Activated naive CD8-positive, alpha-beta T cell treated with anti-CD3 and anti-CD28 coated beads for 36 hours (primary cell): ENCODE data around the gene NBEA. TPM values are rescaled to one million over a fixed set of nuclear protein-coding genes. Genes with fewer than 3 reads are reported as not detected.
"Not testable (repeated sequence)": the region's sequence is repeated elsewhere in the genome, so short reads cannot be mapped to it uniquely, and the experiment has no call there.

Source experiments
- DNase-seq: peaks from one replicate; pipeline ENCODE4 v3.0.0; 2021
- H3K27ac Mint-ChIP-seq: one replicate; pipeline ENCODE4 v1.8.0; 2022; ENCODE audit warnings: mild to moderate bottlenecking, moderate library complexity, mixed read lengths
- H3K27me3 Mint-ChIP-seq: one replicate; pipeline ENCODE4 v1.8.0; 2022; ENCODE audit warnings: mild to moderate bottlenecking, mixed read lengths
- H3K36me3 Mint-ChIP-seq: one replicate; pipeline ENCODE4 v1.8.0; 2021; ENCODE audit warnings: mild to moderate bottlenecking, mixed read lengths
- H3K4me1 Mint-ChIP-seq: one replicate; pipeline ENCODE4 v1.8.0; 2021; ENCODE audit warnings: mixed read lengths
- H3K4me3 Mint-ChIP-seq: one replicate; pipeline ENCODE4 v1.8.0; 2022; ENCODE audit warnings: mild to moderate bottlenecking, moderate library complexity, mixed read lengths
- H3K9me3 Mint-ChIP-seq: one replicate; pipeline ENCODE4 v1.8.0; 2022; ENCODE audit warnings: mixed read lengths
- total RNA-seq, 2 experiments: library from RNA; stranded (reverse); gene quantifications; one replicate each; pipeline ENCODE4 v1.2.3, GENCODE V29; 2021

NBEA gene
- total RNA-seq, 2 experiments from 2014 or later: 0.39 to 0.42 TPM

DNA sequence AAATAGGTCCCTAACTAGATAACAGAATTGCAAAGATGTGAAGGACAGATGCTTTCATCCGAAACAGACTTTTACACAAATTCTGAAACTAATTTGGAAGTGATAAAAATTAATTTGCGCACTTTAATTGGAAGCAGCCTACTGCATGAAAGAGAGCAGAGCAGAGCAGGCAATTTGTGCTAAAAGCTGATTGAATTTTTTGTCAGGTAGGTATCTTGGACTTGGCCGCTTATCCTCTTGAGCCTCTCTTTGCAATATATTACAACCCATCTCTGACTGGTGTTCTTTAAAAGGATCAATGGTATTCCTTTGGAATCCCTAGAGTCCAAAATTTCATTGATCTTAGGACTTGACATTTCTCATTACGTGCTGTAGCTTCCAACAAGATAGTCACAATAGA, 717.7 kb downstream of the NBEA start:
- Mint-ChIP-seq H3K27me3 (no peaks in the 10 kb centered on the region), H3K36me3 (no peaks in the 10 kb centered on the region), H3K27ac (no peak overlapping the region), H3K4me3 (no peak overlapping the region), H3K4me1 (no peaks in the 10 kb centered on the region), H3K9me3 (no peaks in the 10 kb centered on the region)
- no peak for DNase-seq

DNA sequence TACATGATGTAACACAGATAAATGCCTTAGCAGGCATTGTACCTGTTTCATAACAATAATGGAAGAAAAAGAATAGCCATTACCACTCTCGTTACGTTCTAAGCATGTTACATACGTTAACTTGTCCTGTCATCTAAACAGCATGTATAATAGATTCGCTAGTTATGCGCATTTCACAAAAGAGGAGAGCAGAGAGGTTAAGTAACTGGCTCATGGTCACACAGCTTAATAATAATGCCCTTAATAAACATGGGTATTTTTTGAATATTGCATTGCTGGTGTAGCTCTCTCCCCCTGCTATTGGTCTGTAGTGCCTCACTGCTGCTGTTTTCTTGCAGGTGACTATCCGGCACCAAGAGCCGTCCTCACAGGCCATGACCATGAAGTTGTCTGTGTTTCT, 722.7 kb downstream of the NBEA start:
- Mint-ChIP-seq H3K36me3 (peaks cover 2% of the 10 kb centered on the region), H3K4me3 (no peak overlapping the region), H3K4me1 (no peaks in the 10 kb centered on the region)

DNA sequence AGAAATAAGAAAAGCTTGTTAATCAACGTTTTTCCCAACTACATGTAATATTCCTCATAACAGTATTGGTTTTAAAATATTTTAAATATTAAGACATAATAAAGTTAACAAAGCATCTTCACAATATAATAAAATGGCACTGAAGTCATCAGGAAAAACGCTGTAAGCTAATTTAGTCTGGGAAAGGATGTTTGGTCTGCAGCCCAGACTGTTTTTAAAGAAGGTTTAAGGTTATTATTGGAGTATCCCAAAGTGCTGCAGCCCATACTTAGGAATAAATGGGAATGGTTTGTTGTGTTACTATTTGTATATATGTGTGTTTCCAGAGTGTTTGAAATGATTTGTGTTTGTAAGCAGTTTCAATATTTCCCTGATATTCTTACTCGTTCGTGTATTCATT, 727.3 kb downstream of the NBEA start:
- Mint-ChIP-seq H3K4me1 (no peaks in the 10 kb centered on the region), H3K27ac (no peak overlapping the region), H3K36me3 (peaks cover 2% of the 10 kb centered on the region), H3K4me3 (no peak overlapping the region), H3K27me3 (no peaks in the 10 kb centered on the region), H3K9me3 (no peaks in the 10 kb centered on the region)
- no peak for DNase-seq

More for the DNA sequence above, 722.7 kb downstream of the NBEA start:
- H3K27ac Mint-ChIP-seq: no peak overlapping the region
- H3K27me3 Mint-ChIP-seq: no peaks in the 10 kb centered on the region
- DNase-seq: no peak
- H3K9me3 Mint-ChIP-seq: no peaks in the 10 kb centered on the region

DNA sequence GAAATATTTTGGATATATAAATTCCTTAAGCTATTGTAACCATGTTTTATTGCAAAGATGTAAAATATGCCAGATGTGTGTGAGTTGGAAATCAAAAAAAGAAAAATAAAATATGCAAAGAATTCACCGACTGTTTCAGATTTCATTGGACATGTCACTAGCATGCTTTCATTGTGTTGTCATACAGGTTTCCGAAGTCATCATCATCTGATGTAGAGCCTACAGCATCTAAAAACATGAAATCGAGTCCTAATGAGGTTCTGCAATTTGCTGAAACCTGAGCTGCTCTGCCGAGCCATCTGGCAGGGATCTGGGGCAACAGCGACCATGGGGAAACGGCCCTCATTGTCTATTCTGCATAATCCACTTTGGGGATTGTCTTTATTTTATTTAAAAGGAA, 730.5 kb downstream of the NBEA start:
- Mint-ChIP-seq H3K4me3 (no peak overlapping the region), H3K9me3 (peaks cover 2% of the 10 kb centered on the region), H3K27me3 (no peaks in the 10 kb centered on the region), H3K36me3 (peaks cover 2% of the 10 kb centered on the region), H3K27ac (no peak overlapping the region), H3K4me1 (no peaks in the 10 kb centered on the region)
- DNase-seq: no peak

DNA sequence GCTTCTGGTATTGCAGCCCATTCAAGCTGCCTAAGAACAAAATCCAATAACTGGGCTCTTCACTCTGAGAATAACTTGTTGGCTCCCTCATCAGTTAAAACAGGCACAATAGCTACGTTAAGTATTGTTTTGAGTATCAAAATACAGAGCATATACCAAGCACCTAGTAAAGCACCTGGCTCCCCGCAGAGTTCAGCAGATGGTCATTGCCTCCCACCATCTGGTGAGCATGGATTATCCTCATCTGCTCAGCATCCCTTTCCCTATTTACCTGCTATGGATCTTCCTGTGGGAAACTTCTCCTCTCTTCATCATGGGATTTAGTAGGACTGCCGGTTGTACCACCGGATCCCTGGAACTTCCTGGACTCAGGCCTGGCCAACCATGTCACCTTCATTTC, 733.6 kb downstream of the NBEA start:
- H3K4me3 Mint-ChIP-seq: no peak overlapping the region
- H3K9me3 Mint-ChIP-seq: peaks cover 2% of the 10 kb centered on the region
- H3K27ac Mint-ChIP-seq: no peak overlapping the region
- no peaks in the 10 kb centered on the region for H3K27me3 Mint-ChIP-seq
- no peaks in the 10 kb centered on the region for H3K36me3 Mint-ChIP-seq
- H3K4me1 Mint-ChIP-seq: no peaks in the 10 kb centered on the region
- no peak for DNase-seq

DNA sequence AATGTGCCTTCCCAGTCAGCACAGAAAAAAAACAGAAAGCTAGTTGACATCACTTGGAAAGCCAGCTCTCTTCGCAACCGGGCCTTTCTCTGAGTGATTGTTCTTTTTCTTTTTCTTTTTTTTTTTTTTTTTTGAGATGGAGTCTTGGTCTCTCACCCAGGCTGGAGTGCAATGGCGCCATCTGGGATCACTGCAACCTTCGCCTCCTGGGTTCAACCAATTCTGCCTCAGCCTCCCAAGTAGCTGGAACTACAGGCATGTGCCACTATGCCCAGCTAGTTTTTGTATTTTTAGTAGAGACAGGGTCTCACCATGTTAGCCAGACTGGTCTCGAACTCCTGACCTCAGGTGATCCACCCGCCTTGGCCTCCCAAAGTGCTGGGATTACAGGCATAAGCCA, 735.8 kb downstream of the NBEA start:
- not testable (repeated sequence) for H3K27me3 Mint-ChIP-seq, DNase-seq, H3K4me1 Mint-ChIP-seq, H3K27ac Mint-ChIP-seq, H3K36me3 Mint-ChIP-seq, H3K9me3 Mint-ChIP-seq, H3K4me3 Mint-ChIP-seq

DNA sequence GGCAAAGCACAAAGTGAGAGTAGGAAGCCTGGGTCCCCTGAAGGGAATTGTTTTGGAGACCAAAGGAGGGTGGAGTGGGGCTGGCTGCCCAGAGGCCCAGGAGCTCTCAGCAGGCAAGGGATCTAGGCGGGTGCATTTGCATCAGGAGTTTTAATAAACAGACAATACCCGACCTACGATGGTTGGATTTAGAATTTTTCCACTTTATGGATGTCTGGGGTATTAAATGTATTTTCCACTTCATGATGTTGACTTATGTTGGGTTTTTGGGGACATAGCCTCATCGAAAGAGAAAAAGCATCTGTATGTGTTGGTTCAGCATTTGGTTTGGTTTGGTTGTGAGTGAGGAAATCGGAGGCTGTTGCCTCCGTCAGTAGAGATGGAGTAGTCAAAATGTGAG, 739.6 kb downstream of the NBEA start:
- no peak overlapping the region for H3K27ac Mint-ChIP-seq
- no peaks in the 10 kb centered on the region for H3K27me3 Mint-ChIP-seq
- no peak overlapping the region for H3K4me3 Mint-ChIP-seq
- no peaks in the 10 kb centered on the region for H3K36me3 Mint-ChIP-seq
- no peak for DNase-seq
- peaks cover 2% of the 10 kb centered on the region for H3K9me3 Mint-ChIP-seq
- H3K4me1 Mint-ChIP-seq: no peaks in the 10 kb centered on the region

DNA sequence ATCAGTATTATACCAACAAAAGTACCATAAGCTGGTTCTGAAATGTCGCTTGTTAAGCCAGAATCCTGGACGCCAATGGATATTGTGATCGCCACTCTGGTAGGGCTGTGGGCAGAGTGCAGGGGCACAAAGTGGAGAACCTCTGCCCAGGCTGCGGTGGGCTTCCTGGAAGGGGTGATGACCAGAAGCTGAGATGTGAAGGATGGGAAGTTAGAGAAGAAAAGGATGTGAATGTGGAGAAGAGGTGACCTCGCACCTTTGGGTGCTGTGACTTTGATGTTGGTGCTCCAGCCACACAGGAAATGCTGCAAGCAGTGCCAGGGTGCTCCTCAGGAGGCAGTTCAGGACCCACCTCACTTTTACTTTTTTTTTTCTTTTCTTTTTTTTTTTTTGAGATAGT, 742.4 kb downstream of the NBEA start:
- DNase-seq: no peak
- Mint-ChIP-seq H3K27me3 (peaks cover 3% of the 10 kb centered on the region), H3K4me1 (no peaks in the 10 kb centered on the region), H3K27ac (no peak overlapping the region), H3K4me3 (no peak overlapping the region), H3K36me3 (no peaks in the 10 kb centered on the region), H3K9me3 (no peaks in the 10 kb centered on the region)

DNA sequence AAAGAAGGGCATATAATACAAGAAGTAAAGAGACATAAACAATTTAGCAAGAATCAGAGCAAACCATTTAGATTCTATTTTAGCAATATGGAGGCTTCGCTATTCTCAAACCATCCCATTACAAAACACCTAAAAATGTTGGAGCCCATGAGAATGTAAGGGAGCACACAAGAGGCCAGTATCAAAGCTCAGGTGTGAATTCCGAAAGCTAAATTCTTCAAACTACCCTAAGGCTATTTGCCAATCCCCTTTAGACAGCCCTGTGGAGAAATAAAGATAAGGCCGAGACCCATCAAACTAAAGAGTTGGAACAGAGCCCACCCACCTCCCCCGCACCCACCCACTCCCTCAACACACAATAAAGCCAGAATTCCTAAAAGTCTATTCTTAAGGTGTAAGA, 745.3 kb downstream of the NBEA start:
- H3K27me3 Mint-ChIP-seq: peaks cover 3% of the 10 kb centered on the region
- no peak for DNase-seq
- no peak overlapping the region for H3K27ac Mint-ChIP-seq
- no peaks in the 10 kb centered on the region for H3K36me3 Mint-ChIP-seq
- H3K4me3 Mint-ChIP-seq: no peak overlapping the region
- H3K9me3 Mint-ChIP-seq: no peaks in the 10 kb centered on the region
- no peaks in the 10 kb centered on the region for H3K4me1 Mint-ChIP-seq

DNA sequence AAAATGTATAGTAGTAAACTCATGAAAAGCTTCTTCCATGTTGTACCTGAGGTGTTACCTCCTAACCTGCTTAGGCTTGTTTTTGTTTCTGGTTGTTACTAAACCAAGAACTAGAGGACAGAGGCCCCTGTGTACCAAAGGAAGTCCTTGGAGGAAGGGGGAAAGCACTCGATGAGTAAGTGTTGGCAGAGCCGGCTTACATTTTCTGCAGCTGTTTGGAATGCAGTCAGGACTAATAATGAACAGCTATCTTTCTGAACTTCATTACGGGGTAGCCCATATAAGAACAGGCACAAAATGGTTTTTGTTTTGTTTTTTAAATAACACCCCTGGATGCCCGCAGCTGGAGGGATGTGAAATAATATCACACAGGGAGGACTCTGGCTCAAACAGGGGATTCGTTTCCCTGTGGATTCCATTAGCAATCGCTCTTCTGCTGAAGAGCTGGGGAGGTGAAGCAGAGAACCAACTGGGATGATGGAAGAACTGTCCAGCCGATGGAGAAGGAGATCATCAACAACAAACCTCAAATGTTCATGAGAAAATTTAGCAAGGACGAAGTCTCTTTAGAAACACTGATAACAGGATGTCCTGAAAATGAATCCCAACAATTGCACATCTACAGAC, 748.6 kb downstream of the NBEA start:
- no peak overlapping the region for H3K27ac Mint-ChIP-seq
- H3K36me3 Mint-ChIP-seq: no peaks in the 10 kb centered on the region
- no peaks in the 10 kb centered on the region for H3K9me3 Mint-ChIP-seq
- DNase-seq: no peak
- no peaks in the 10 kb centered on the region for H3K4me1 Mint-ChIP-seq
- H3K4me3 Mint-ChIP-seq: no peak overlapping the region
- H3K27me3 Mint-ChIP-seq: peaks cover 3% of the 10 kb centered on the region

DNA sequence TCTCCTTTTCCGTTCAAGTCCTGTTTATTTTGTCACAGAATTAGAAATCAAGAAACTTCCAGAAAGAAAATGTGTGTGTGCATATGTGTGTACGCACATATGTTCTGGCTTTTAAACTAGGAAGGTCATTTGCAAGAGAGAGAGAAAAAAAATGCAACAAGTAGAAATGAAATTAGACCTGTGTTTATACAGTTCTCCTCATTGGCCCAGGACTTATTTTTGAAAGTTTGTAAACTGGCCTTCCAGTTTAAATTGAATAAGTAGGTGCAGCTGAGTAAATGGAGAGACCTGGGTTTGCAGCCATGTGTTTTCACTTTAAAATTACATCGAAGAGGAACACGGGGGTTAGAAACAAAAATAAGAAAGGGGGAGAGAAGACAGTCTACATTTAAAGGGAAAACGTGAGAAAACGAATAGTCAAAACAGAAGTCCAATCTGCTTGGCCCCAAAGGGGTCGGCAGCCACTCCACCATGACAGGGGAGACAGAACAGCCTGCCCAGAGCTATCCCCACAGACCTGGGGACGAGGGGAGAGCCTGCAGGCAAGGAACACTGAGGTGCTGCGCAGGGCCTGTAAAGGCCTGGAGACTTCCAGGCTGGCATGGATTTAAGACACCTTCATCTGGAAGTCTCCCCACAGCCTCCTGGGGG, 751.2 kb downstream of the NBEA start:
- no peaks in the 10 kb centered on the region for H3K9me3 Mint-ChIP-seq
- peaks cover under 1% of the 10 kb centered on the region for H3K27me3 Mint-ChIP-seq
- DNase-seq: no peak
- H3K27ac Mint-ChIP-seq: no peak overlapping the region
- no peaks in the 10 kb centered on the region for H3K36me3 Mint-ChIP-seq
- H3K4me3 Mint-ChIP-seq: no peak overlapping the region
- H3K4me1 Mint-ChIP-seq: no peaks in the 10 kb centered on the region

DNA sequence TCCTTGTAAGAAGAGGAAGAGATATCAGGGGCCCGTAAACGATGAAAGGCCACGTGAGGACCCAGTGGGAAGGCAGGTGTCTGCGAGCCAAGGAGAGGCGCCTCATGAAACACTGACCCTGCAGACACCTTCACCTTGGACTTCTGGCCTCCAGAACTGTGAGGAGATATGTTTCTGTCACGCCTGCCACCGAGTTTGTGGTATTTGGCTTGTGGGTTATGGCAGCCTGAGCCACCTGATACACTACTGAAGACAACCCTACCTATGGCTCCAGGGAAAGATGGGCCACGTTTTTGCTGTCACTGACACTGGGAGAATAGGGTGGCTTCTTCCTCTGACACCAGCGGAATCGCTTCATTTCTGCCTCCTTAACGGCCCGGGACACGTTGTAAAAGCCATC, 752.0 kb downstream of the NBEA start:
- Mint-ChIP-seq H3K36me3 (no peaks in the 10 kb centered on the region), H3K4me3 (no peak overlapping the region), H3K9me3 (no peaks in the 10 kb centered on the region), H3K4me1 (no peaks in the 10 kb centered on the region), H3K27ac (no peak overlapping the region), H3K27me3 (peaks cover 3% of the 10 kb centered on the region)
- DNase-seq: no peak

DNA sequence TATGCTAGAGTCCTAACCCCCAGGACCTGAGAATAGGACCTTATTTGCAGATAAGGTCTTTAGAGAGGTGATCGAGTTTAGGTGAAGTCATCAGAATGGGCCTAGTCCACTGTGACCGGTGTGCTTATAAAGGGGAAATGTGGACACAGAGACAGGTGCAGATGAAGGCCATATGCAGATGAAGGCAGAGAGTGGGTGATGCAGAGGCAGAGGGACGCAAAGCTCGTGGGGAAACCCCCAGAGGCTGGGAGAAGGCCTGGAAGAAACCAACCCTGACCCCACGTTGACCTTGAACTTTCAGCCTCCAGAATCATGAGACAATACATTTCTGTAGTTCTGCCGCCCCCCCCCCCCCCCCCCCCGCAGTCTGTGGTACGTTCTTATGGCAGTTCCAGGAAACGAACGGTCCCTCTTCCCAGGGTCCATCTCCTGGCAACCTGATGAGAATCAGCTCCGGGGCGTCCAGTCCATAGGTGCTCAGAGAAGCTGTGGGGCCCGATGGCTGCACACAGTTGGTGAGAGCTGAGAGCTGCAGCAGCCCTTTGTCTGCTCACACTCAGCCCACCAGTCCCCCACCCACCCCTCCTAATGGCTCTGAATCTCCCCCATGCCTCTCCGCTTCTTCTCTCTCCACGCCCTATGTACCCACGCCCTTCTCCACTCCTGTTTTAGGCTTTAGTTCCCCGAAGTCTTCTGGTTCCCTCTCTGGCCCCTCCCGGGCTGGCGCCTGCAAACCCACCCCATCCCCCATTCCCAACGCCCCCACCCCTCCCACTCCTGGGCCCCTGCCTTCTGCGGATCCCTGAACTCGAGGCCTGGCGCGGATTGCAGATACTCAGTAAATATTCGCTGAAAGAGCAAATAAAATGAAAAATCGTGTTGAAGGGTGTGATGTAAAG, 752.7 kb downstream of the NBEA start:
- no peaks in the 10 kb centered on the region for H3K9me3 Mint-ChIP-seq
- H3K36me3 Mint-ChIP-seq: no peaks in the 10 kb centered on the region
- H3K4me1 Mint-ChIP-seq: no peaks in the 10 kb centered on the region
- H3K27ac Mint-ChIP-seq: no peak overlapping the region
- no peak overlapping the region for H3K4me3 Mint-ChIP-seq
- peaks cover 10% of the 10 kb centered on the region for H3K27me3 Mint-ChIP-seq
- no peak for DNase-seq

DNA sequence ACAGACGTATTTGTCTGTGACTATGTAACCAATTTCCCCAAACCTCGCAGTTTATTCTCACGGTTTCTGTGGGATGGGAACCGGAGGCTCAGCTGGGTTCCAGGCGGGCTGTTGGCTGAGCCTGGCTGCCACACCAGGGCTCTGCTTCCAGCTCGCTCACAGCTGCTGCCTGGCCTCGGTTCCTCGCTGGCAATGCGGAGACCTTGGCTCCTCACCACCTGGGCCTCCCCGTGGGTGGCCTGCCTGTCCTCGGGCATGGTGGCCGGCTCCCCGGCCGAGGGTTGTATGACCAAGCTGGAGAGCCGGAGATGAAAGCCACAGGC, 753.3 kb downstream of the NBEA start:
- no peaks in the 10 kb centered on the region for H3K9me3 Mint-ChIP-seq

DNA sequence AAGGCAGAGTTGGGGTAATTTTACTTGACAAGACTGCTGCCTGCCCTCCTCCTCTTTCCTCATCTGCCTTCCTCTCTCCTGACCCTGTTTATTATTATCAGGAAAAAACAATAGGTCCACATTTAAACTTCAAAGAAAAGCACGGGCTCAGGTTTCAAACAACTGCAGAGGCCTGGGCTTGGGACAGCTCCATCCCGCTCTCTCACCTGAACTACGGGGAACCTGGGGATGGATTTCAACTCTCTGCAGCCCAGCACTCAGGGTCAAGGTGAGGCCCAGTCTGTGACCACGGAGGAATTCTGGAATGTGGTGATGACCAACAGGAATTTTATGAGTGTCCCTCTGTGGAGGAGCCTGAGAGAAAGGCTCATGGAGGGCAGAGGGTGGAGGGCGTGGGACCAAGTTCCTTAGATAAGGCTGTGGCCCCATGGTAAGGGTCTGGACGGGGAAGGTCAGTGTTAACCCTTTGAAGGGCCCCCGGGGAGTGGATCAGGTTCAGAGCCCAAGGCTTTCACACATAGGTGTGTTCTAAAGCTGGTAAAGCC, 755.2 kb downstream of the NBEA start:
- no peak overlapping the region for H3K27ac Mint-ChIP-seq
- no peak for DNase-seq
- H3K9me3 Mint-ChIP-seq: no peaks in the 10 kb centered on the region
- no peaks in the 10 kb centered on the region for H3K36me3 Mint-ChIP-seq
- H3K4me3 Mint-ChIP-seq: no peak overlapping the region
- peaks cover 12% of the 10 kb centered on the region for H3K27me3 Mint-ChIP-seq
- no peaks in the 10 kb centered on the region for H3K4me1 Mint-ChIP-seq

More for the DNA sequence above, 753.3 kb downstream of the NBEA start:
- no peak for DNase-seq
- H3K4me1 Mint-ChIP-seq: no peaks in the 10 kb centered on the region
- peaks cover 12% of the 10 kb centered on the region for H3K27me3 Mint-ChIP-seq
- no peaks in the 10 kb centered on the region for H3K36me3 Mint-ChIP-seq
- no peak overlapping the region for H3K4me3 Mint-ChIP-seq
- H3K27ac Mint-ChIP-seq: no peak overlapping the region
